ENCODE data around the gene PTGS1.
A peak's percentile ranks its signal among the peaks of the same experiment; 100 is the strongest.

The PTGS1 gene

DNA sequence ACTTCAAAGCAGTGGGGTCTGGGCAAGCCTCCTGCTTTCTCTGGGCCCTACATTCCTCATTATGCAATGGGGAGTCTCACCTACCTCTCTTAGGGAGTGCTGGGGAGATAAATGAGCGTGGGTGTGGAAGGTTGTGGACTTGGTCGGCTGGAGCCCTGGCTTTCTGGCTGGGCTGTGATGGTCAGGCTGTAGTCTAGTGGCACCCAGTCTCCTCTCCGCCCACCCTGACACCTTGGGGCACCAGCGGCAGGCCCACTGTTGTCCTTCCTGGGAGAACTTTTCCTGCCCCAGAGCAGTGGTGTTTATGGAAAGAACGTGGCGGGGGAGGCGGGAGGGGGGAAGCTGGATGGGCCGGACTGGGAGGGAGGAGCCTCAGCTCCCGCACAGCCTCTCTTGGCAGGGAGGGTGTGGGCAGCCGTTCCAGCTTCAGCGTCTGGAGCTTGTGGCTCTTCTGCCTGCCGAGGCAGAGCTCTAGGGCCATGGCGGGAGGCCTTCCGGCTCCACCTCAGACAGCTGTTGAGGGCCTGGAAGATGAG lies 4.1 kb downstream of the PTGS1 start:
- DNase-seq (ENCODE audit: low read depth in 2 of 2), result no peak

DNA sequence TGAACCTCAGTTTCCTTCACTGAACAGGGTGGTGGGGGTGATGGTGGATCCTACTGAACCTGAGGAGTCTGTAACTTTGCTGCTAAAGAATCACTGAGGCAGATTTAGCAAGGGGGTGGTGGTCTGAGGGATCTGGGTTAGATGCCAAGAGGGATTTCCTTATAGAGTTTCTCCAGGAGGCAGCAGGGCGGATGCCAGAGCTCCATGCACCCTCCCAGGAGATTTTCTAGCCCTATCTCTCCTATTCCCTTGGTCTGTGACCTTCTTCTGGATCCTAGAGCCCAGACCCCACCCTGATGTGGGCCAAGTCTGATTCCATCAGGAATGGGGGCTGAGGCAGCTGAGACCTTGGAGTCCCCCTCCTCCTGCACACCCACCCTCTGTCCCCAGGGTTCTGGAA lies 6.0 kb downstream of the PTGS1 start:
- DNase-seq (ENCODE audit: low read depth in 2 of 2), result no peak

DNA sequence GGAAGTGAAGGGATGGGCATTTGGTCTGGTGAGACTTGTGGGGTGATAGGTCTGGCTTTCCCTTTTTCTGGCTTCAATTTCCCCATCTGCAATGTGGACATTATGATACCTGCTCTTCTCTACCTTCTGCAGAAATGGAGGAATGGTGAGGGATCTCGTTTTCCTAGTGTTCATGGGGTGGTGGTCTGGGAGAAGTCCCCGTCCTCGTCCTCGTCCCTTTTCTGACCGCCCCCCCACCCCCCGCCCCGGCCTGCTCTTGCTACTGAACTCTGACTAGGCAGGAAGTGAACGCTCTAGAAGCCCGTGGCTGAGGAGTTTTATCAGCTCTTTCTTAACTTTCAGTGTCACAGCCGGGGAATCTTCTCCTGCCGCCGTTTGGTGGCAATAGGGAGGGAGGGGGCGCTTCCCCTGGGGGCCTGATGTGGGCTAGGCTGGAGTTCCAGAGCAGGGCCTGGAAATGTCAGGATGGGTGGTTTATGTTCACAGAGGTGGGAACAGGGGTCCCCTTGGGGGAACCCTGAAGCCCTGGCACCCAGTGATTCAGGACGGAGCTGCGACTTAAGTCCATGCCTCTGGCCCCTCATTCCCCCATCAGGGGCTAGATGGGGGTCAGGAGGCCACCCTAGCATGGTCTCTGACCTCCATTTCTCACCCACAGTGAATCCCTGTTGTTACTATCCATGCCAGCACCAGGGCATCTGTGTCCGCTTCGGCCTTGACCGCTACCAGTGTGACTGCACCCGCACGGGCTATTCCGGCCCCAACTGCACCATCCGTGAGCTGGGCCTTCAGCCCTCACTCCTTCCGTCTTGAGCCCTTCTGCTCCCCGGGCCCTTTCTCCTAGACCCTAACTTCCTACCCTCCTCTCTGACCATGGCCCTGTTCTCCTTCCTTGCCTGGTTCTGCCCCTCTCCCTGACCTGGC lies 6.7 kb downstream of the PTGS1 start:
- no peak for DNase-seq (ENCODE audit: low read depth in 2 of 2)

DNA sequence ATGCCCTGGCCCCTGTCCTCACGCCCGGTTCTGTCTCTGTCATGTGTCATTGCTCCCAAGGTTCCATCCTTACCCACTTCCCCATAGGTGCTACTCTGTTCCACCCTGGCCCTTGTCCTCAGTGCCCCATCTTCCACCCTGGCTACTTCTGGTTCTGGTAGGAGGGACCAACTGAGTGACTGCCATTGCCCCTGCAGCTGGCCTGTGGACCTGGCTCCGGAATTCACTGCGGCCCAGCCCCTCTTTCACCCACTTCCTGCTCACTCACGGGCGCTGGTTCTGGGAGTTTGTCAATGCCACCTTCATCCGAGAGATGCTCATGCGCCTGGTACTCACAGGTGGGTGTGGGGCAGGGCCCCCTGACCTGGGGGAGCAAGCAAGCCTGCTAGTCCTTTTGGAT lies 7.4 kb downstream of the PTGS1 start:
- no peak for DNase-seq (ENCODE audit: low read depth in 2 of 2)

DNA sequence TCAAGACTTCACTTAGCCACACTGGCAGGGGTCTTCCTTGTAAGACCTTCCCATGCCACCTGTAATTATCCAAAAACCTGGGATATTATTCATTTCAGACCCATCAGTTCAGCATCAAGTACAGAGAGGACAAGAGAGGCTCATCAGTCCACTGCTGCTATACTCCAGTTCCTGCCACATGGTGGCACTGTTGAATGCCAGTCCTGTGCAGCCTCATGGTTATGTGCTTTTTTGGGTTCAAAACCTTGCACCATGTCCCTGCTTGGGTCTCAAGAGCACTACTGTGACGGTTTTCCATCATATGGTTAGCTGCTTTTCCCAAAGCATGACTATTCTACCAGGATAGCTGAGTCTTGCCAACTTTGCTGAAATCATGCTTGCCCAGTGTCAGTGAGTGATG lies 8.5 kb downstream of the PTGS1 start:
- DNase-seq (ENCODE audit: low read depth in 2 of 2), result no peak

DNA sequence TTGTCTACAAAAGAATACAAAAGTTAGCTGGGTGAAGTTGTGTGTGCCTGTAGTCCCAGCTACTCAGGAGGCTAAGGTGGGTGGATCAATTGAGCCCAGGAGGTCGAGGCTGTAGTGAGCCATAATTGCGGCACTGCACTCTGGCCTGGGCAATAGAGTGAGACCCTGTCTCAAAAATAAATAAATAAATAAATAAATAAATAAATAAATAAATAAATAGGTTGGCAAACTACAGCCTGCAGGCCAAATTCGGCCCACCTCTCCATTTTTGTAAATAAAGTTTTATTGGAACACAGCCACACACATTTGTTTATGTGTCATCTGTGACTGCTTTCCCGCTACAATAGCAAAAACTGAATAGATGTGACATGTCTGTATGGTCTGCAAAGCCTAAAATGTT lies 9.5 kb downstream of the PTGS1 start:
- DNase-seq (ENCODE audit: low read depth in 2 of 2), result no peak

DNA sequence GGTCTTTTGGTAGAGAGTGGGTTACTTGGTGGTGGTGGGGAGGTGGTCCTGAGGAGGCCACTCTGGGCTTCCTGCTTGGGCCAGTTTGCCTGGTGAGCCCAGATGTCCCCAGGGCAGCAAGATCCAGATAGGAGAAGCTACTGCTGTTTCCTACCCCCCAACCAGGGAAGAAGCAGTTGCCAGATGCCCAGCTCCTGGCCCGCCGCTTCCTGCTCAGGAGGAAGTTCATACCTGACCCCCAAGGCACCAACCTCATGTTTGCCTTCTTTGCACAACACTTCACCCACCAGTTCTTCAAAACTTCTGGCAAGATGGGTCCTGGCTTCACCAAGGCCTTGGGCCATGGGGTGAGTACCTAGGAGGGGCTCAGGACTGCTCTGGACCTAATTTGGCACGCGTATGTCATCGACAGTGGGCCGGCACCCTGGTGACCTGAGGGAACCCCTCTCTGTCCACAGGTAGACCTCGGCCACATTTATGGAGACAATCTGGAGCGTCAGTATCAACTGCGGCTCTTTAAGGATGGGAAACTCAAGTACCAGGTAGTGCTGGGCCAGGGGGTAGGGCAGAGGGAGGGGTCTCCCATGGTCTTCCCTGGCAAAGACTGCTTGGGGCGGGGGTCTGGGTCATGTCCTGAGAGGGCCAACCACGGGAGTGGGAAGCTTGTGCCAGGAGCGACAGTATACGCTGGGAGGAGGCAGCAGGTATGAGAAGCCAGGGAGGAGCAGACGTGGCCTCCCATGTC lies 10.6 kb downstream of the PTGS1 start:
- no peak for DNase-seq (ENCODE audit: low read depth in 2 of 2)

DNA sequence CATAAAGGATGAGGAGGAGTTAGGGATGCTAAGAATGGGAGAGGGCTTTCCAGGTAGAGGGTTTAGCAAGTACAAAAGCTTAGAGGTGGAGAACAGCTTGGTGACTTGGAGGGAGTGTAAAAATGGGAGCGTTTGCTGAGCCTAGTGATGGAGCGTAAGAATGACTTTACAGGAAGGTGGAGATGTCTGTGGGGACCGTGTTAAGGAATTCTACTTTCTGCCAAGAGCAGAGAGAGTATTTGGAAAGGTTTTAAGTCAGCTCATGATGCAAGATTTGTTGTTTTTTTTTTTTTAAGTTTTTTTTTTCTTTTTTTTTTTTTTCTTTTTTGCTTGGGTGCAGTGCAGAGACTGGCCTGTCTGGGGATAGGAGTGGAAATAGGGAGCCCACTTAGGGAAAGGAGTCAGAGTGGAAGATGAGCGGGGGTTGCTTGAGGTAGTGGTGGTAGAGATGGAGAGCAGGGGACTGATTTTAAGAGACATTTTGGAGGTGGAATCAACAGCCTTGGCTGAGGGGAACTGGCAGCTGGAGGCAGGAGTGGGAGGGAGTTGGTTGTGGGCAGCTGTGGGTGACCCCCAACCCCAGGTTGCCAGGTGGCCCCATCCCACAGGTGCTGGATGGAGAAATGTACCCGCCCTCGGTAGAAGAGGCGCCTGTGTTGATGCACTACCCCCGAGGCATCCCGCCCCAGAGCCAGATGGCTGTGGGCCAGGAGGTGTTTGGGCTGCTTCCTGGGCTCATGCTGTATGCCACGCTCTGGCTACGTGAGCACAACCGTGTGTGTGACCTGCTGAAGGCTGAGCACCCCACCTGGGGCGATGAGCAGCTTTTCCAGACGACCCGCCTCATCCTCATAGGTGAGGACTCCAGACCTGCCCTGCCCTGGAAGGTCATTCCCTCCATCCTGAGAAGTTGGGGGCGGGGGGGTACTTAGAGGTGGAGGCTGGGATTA lies 12.4 kb downstream of the PTGS1 start:
- no peak for DNase-seq (ENCODE audit: low read depth in 2 of 2)

DNA sequence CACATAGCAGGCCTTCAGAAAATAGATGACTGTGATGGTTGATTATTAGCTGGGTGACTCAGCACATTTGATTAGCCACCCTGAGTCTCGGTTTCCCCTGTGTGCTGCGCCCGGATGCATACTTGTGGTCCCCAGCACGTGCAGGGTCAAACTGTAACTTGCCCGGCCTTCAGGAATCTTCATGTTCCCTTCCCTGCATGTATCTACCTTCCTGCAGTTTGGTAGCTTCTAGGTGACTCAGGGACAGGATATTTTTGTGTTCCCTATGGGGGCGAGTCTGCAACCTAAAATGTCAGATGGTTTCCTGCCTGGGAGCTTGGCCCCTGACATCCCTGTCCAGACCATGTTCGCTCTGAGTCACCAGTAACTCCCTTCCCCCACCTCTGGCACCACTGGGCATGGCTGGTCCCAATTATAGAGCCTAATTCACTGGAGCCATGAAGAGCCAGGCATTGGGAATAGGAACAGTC lies 13.2 kb downstream of the PTGS1 start:
- no peak for DNase-seq (ENCODE audit: low read depth in 2 of 2)

DNA sequence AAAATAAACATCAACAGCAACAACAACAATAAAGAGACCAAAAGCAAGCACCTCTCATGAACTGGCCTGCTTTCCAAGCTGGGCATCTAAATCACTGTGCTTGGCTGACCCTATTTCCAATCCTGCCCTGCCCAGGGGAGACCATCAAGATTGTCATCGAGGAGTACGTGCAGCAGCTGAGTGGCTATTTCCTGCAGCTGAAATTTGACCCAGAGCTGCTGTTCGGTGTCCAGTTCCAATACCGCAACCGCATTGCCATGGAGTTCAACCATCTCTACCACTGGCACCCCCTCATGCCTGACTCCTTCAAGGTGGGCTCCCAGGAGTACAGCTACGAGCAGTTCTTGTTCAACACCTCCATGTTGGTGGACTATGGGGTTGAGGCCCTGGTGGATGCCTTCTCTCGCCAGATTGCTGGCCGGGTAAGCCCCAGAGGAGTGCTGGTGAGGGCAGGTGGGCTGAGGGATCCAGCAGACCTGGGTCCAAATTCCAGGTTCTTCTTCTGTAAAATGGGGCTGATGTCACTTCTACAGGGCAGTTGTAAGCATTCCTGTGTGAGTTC lies 15.6 kb downstream of the PTGS1 start:
- DNase-seq (ENCODE audit: low read depth in 2 of 2), result no peak

DNA sequence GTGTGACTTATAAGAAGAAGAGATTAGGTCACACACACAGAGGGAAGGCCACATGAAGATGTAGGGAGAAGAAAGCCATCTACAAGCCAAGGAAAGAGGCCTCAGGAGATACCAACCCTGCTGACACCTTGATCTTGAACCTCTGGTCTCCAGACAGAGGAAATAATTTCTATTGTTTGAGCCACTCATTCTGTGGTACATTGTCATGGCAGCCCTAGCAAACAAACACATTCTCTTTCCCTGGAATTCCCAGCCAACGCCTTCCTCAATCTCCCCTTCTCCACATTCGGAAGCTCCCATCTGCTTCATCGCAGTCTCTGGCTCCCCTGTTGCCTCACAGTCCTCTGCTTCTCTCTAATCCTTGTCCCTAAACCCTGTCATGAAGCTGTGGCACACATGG lies 16.7 kb downstream of the PTGS1 start:
- DNase-seq (ENCODE audit: low read depth in 2 of 2), result no peak

DNA sequence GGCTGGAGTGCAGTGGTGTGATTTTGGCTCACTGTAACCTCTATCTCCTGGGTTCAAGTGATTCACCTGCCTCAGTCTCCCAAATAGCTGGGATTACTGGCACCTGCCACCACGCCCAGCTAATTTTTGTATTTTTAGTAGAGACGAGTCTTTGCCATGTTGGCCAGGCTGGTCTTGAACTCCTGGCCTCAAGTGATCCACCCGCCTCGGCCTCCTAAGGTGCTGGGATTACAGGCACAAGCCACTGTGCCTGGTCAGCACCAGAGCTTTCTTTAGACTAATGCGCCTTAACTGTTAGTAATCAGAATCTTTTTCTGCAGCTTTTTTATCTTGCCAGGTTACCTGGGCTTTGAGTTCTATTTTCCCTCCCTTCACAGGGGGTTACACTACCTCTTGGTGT lies 18.4 kb downstream of the PTGS1 start:
- no peak for DNase-seq (ENCODE audit: low read depth in 2 of 2)

DNA sequence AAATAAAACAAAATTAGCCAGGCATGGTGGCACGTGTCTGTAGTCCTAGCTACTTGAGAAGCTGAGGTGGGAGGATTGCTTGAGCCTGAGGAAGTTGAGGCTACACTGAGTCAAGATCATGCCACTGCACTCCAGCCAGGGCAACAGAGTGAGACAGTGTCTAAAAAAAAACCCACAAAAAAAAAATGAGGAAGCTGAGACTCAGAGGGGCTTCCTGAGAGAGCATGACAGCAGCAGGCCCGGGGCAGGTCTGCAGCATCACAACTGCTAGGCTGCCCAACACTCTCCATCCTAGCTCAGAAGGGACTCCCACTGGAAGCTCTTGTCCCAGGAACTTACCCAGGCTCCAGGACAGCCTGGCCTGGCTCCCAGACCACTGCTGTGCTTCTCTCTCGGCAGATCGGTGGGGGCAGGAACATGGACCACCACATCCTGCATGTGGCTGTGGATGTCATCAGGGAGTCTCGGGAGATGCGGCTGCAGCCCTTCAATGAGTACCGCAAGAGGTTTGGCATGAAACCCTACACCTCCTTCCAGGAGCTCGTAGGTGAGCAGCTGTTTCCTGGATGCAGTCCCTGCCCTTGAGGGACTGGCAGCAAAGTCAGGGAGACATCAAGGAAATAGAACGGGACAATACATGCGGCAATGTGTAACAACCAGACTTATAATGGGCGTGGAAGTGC lies 19.1 kb downstream of the PTGS1 start:
- no peak for DNase-seq (ENCODE audit: low read depth in 2 of 2)

DNA sequence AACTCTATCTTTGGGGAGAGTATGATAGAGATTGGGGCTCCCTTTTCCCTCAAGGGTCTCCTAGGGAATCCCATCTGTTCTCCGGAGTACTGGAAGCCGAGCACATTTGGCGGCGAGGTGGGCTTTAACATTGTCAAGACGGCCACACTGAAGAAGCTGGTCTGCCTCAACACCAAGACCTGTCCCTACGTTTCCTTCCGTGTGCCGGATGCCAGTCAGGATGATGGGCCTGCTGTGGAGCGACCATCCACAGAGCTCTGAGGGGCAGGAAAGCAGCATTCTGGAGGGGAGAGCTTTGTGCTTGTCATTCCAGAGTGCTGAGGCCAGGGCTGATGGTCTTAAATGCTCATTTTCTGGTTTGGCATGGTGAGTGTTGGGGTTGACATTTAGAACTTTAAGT lies 21.5 kb downstream of the PTGS1 start:
- no peak for DNase-seq (ENCODE audit: low read depth in 2 of 2)

DNA sequence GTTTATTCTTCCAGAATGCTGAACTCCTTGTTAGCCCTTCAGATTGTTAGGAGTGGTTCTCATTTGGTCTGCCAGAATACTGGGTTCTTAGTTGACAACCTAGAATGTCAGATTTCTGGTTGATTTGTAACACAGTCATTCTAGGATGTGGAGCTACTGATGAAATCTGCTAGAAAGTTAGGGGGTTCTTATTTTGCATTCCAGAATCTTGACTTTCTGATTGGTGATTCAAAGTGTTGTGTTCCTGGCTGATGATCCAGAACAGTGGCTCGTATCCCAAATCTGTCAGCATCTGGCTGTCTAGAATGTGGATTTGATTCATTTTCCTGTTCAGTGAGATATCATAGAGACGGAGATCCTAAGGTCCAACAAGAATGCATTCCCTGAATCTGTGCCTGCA lies 21.9 kb downstream of the PTGS1 start:
- DNase-seq (ENCODE audit: low read depth in 2 of 2), result no peak

DNA sequence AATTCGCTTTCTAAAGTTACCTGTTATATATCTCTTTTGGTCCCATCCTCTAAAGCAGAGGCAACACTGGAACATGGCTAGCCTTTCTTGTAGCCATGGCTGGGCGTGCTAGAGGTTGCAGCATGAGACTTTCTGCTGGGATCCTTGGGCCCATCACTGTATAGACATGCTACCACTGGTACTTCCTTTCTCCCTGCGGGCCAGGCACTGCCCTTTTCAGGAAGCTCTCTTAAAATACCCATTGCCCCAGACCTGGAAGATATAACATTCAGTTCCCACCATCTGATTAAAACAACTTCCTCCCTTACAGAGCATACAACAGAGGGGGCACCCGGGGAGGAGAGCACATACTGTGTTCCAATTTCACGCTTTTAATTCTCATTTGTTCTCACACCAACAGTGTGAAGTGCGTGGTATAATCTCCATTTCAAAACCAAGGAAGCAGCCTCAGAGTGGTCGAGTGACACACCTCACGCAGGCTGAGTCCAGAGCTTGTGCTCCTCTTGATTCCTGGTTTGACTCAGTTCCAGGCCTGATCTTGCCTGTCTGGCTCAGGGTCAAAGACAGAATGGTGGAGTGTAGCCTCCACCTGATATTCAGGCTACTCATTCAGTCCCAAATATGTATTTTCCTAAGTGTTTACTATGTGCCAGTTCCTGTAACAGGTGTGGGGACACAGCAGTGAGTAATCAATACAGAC lies 22.6 kb downstream of the PTGS1 start:
- DNase-seq (ENCODE audit: low read depth in 2 of 2), result no peak

DNA sequence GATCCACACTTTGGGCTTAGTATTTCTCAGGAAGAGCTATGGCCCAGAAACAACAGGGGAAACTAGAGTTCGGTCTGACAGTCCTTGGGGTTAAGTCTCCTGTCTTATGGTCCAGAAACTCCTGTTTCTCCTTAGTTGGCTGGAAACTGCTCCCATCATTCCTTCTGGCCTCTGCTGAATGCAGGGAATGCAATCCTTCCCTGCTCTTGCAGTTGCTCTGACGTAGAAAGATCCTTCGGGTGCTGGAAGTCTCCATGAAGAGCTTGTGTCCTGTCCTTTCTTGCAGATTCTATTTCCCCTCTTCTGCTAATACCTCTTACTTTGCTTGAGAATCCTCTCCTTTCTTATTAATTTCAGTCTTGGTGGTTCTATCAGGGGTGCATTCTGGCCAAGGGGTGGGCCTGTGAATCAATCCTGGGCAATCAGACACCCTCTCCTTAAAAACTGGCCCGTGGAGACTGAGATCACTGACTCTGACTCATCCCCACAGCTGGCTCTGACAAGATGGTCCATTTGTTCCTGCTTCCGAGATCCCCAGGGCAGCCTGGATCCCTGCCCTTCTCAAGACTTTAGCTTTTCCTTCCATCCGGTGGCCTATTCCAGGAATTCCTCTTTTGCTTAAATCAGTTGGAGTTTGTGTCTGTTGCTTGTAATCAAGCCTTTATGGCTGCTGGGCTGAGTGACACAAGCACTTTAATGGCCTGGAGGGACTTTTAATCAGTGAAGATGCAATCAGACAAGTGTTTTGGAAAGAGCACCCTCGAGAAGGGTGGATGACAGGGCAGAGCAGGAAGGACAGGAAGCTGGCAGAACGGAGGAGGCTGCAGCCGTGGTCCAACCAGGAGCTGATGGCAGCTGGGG lies 23.7 kb downstream of the PTGS1 start:
- peak; percentile 26 to 28 for DNase-seq (ENCODE audit: low read depth in 2 of 2)

DNA sequence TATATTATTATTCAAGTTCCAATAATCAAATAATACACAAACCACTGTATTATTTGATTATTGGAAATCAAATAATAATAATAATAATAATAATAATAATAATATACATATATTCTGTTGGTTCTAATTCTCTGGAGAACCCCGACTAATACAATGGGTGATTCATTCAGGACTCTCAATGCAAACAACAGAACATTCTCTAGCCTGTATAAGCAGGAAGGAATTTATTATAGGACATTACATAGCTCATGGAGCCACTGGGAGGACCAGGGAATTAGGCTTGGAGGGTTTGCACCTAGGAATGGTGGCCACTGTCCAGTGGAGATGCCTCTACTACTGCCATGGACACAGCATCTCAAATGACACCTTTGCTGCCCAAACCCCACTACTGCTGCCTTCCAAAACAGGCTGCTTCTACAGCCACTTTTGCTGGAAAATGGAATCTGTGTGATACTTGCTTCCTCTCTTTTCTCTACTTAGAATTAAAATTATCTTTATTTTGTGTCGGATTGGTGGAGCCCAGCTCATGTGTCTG lies 25.9 kb downstream of the PTGS1 start:
- DNase-seq (ENCODE audit: low read depth in 2 of 2), result no peak

DNA sequence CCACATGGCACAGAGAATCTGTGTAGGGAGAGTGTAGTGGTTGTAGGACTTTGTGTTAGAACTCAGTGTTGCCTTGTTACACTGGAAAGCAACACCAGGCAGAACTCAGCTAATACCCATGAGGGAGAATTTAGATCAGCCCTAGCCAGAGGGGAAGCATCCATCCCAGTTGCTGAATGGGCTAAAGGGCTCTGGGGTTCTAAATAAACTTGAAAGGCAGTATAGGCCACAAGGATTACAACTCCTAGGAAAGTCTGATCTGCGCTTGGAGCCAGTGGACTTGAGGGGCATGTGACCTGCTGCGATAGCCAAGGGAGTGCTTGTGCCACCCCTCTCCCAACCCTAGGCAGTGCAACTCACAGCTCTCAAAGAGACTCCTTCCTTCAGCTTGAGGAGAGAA lies 26.9 kb downstream of the PTGS1 start:
- DNase-seq (ENCODE audit: low read depth in 2 of 2), result no peak

Measured in fibroblast of skin of left biceps (primary cell).